ENCODE data around the gene AASS.

GRCh38 chr7:122145937-122146645 is 2.0 kb upstream of the AASS start:
- TF ChIP-seq CTCF (IDR thresholded peaks at IDR 0.05; ENCODE audit: poor library complexity) (no peak), EZH2phosphoT487 (IDR thresholded peaks at IDR 0.05; ENCODE audit: low read depth, severe bottlenecking, unreplicated experiment) (no peak), EZH2 (IDR thresholded peaks at IDR 0.05; ENCODE audit: borderline replicate concordance) (no peak)
